Smooth muscle cell (in vitro differentiated cells): ENCODE measurements around the gene MPV17. TPM values are rescaled to one million over a fixed set of nuclear protein-coding genes. Genes with fewer than 3 reads are reported as not detected.

Experiments
- DNase-seq: peaks from one replicate; lab custom pipeline; 2025; ENCODE audit not compliant: unreplicated experiment; lab: John Stamatoyannopoulos, UW
- H2AFZ ChIP-seq: fragments of 200-600 bp; sonication (generic); 2 replicates; pipeline ENCODE4 v1.6.0; 2016; ENCODE audit warnings: antibody characterized with exemption, low read depth, mild to moderate bottlenecking
- H3F3A ChIP-seq: fragments of 200-600 bp; sonication (generic); 2 replicates; pipeline ENCODE4 v1.6.0; 2017; ENCODE audit warnings: antibody characterized with exemption, low read depth
- H3K27ac ChIP-seq: fragments of 200-600 bp; sonication (generic); 2 replicates; pipeline ENCODE4 v1.5.1; 2016; ENCODE audit warnings: low read depth, mild to moderate bottlenecking
- H3K27me3 ChIP-seq: fragments of 200-600 bp; sonication (generic); 2 replicates; pipeline ENCODE4 v1.6.1; 2016; ENCODE audit warnings: low read depth, mild to moderate bottlenecking
- H3K36me3 ChIP-seq: fragments of 200-600 bp; sonication (generic); 2 replicates; pipeline ENCODE4 v1.5.1; 2016; ENCODE audit warnings: low read depth
- H3K4me1 ChIP-seq: fragments of 200-600 bp; sonication (generic); 2 replicates; pipeline ENCODE4 v1.5.1; 2016; ENCODE audit warnings: low read depth
- H3K4me2 ChIP-seq: fragments of 200-600 bp; sonication (generic); 2 replicates; pipeline ENCODE4 v1.6.0; 2016; ENCODE audit warnings: mild to moderate bottlenecking
- H3K4me3 ChIP-seq: fragments of 200-600 bp; sonication (generic); 2 replicates; pipeline ENCODE4 v1.5.1; 2016; ENCODE audit warnings: mild to moderate bottlenecking
- H3K79me2 ChIP-seq: fragments of 200-600 bp; sonication (generic); 2 replicates; pipeline ENCODE4 v1.6.0; 2016; ENCODE audit warnings: low read depth, mild to moderate bottlenecking
- H3K9ac ChIP-seq: fragments of 200-600 bp; sonication (generic); 2 replicates; pipeline ENCODE4 v1.6.0; 2016; ENCODE audit warnings: low read depth
- H3K9me3 ChIP-seq: fragments of 200-600 bp; sonication (generic); replicated peaks from 2 replicates; pipeline ENCODE4 v1.5.1; 2016; ENCODE audit warnings: low read depth
- H4K20me1 ChIP-seq: fragments of 200-600 bp; sonication (generic); 2 replicates; pipeline ENCODE4 v1.6.0; 2016; ENCODE audit warnings: low read depth
- CTCF ChIP-seq: fragments of 200-600 bp; sonication (generic); IDR thresholded peaks from 2 replicates; pipeline ENCODE4 v1.5.1; 2017; ENCODE audit warnings: borderline replicate concordance, mild to moderate bottlenecking, antibody characterized with exemption; ENCODE audit not compliant: insufficient read depth, poor library complexity, severe bottlenecking
- WGBS: methylation state at CpG from one replicate; pipeline ENCODE4 v1.1.7; 2016; ENCODE audit warnings: low lambda C conversion rate; 5-methylcytosine and 5-hydroxymethylcytosine counted together
- polyA plus RNA-seq: library from polyadenylated mRNA; unstranded; fragments of >200 nt; fragmentation: Nextera tagmentation; extraction: Ambion mirVana; gene quantifications from 2 replicates; pipeline ENCODE4 v1.2.1, GENCODE V29; 2016
- total RNA-seq: library from RNA; depleted of rRNA; stranded (reverse); fragments of >200 nt; gene quantifications from 2 replicates; pipeline ENCODE4 v1.2.3, GENCODE V29; 2014

Gene MPV17
- total and polyA plus RNA-seq, 2 experiments from 2014 or later, result 114 to 117 TPM

- no peak for DNase-seq
- Histone ChIP-seq H3K4me3 (no peak overlapping the region), H4K20me1 (peaks cover 20% of the 10 kb centered on the region), H3K36me3 (no peaks in the 10 kb centered on the region), H3K27ac (no peak overlapping the region), H2AFZ (no peak overlapping the region), H3F3A (no peaks in the 10 kb centered on the region), H3K9me3 (no peaks in the 10 kb centered on the region), H3K4me2 (no peak overlapping the region), H3K4me1 (no peaks in the 10 kb centered on the region), H3K79me2 (no peaks in the 10 kb centered on the region), H3K27me3 (no peaks in the 10 kb centered on the region), H3K9ac (no peak overlapping the region)
- TF ChIP-seq CTCF, result no peak
- WGBS, result 97% methylated on average over 8 of the region's 8 CpGs
These were observed 8.8 kb downstream of the MPV17 start for GRCh38 chr2:27313882-27314645.

GRCh38 chr2:27312152-27312551 lies 10.7 kb downstream of the MPV17 start:
- H3F3A ChIP-seq, result no peaks in the 10 kb centered on the region
- H3K27ac ChIP-seq, result no peak overlapping the region
- H3K4me3 ChIP-seq, result no peak overlapping the region
- no peak overlapping the region for H3K4me2 ChIP-seq
- H3K36me3 ChIP-seq, result no peaks in the 10 kb centered on the region
- no peak overlapping the region for H2AFZ ChIP-seq
- DNase-seq, result no peak
- peaks cover 38% of the 10 kb centered on the region for H4K20me1 ChIP-seq
- no peak for TF ChIP-seq CTCF
- WGBS, result 96% methylated on average over 3 of the region's 3 CpGs
- peaks cover 19% of the 10 kb centered on the region for H3K27me3 ChIP-seq
- peaks cover 3% of the 10 kb centered on the region for H3K4me1 ChIP-seq
- no peaks in the 10 kb centered on the region for H3K9me3 ChIP-seq
- no peak overlapping the region for H3K9ac ChIP-seq
- H3K79me2 ChIP-seq, result no peaks in the 10 kb centered on the region

GRCh38 chr2:27309651-27310050 lies 13.2 kb downstream of the MPV17 start:
- Histone ChIP-seq H3K36me3 (no peaks in the 10 kb centered on the region), H3F3A (no peaks in the 10 kb centered on the region), H3K79me2 (no peaks in the 10 kb centered on the region), H3K4me2 (no peak overlapping the region), H3K27me3 (peaks cover 44% of the 10 kb centered on the region), H2AFZ (no peak overlapping the region), H3K4me1 (peaks cover 6% of the 10 kb centered on the region), H3K4me3 (no peak overlapping the region), H3K27ac (no peak overlapping the region), H4K20me1 (peaks cover 41% of the 10 kb centered on the region), H3K9me3 (no peaks in the 10 kb centered on the region), H3K9ac (no peak overlapping the region)
- WGBS, result 97% methylated on average over 6 of the region's 6 CpGs
- no peak for DNase-seq
- TF ChIP-seq CTCF, result no peak
